Activated T-cell treated with anti-CD3 and anti-CD28 coated beads for 48 hours (primary cell): ENCODE data around the gene SLC25A21.

Source experiments
- DNase-seq: peaks from one replicate; pipeline ENCODE4 v3.0.0-alpha.2; 2020; ENCODE audit warnings: low read depth

SLC25A21 gene

GRCh38 chr14:36766974-36767373 lies 405.4 kb downstream of the SLC25A21 start:
- no peak for DNase-seq

DNA sequence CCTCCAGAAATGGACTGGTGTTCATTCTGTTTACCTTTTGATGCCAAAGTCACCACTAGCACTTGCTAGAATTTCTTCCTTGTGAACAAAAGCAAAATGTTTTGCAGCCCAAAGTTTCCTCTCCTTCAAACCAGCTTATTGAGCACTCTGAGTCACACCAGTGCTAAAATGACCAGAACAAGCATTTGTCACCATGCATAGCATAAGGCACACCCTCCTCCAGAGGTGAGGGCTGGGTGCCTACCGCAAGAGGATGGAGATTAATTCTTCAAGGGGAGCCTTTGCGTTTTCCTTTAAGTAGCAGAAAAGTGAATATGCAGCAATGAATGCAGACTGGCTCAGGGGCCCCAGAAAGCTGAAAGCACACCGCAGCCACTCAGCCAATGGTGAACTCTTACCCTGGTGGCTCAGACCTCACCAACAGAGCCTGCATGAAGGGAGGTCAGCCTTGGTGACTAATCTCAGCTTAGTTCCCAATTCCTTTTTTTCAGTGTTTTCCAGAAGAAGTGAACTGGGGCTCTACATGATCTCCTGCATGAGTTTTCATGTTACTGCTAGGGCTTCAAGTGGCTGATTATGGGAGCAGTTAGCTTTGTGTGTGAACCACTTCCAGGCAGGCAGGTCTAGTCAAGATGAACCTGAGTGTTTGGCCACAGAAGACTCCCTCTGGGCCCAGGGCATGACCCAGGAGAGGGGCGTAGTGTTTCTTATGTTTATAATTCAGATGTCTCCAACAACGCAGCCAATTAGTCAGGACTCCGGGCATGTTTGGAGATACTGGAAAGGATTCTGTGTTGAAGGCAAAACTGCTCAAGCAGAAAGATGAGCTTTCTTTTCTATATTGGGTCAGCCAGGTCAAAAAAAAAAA lies 414.4 kb downstream of the SLC25A21 start:
- DNase-seq, result no peak

DNA sequence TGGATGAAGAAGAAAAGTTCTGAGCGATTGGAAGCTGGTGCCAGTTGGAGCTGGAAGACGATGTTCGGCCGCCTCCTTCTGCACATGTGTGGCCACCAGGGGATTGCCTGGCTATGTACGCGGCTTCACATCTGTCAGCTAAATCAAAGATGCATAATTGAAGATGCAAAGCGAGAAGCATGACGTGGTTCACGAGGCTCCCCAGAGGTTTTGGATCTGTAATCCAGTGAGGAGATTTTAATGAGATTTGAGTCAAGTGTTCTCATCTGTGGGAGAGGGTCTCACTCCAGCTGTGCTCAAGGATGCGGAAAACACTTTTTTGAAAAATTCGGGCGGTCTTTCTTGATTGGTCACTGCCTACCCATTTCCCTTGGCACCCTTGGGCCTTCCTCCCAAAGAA lies 416.2 kb downstream of the SLC25A21 start:
- no peak for DNase-seq

- no peak for DNase-seq
Observed at GRCh38 chr14:36755756-36756155, 416.6 kb downstream of the SLC25A21 start.

DNA sequence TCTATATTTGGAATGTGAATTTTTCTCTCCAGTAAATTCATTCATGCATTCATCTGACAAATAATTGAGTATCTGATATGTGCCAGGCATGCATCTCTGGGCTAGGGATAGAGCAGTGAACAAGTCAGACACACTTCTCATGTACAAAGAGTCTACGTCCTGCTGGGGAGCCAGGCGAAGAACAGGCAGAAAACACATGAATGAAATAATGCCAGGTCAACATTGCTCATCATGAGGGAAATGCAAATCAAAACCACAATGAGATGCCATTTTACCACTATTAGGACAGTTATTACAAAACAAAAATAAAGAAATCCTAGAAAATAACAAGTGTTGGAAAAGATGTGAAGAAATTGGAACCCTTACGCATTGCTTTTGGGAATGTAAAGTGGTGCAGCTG lies 420.5 kb downstream of the SLC25A21 start:
- no peak for DNase-seq

DNA sequence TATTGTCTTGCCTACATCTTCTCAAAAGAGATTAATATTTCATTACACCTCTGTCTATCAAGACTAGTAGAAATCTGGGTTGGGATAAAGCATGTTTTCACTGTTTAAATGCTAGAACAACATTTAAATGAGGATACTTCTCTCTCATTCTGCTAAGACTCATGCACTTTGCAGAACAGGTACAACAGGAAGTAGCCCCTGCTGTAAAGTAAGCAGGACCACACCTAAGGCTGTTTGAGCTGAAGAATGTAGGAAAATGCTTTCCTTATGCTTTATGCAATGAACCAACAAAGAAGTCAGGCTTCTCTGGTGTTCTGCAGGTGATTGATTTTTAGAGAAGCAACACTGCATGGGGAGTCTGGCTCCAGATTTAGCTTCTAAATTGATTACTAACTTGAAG lies 421.3 kb downstream of the SLC25A21 start:
- no peak for DNase-seq

DNA sequence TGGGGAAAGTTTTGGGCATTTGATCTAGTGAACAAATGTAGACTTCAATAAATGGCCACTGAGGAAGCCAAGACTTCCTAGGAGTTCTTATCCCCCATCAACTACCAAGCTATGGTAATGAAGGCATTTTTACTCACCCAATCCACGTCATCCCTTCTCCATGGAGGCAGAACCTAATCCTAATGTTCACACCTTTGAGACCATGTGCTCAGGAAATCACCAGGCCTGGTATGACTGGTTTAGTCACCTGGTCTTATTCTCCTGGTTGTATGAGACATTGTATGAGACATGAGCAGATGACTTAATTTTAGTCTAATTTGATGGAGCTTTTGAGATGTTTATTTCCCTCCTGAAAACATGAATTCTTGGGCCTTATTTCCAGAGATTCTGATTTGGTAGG lies 422.2 kb downstream of the SLC25A21 start:
- no peak for DNase-seq

DNA sequence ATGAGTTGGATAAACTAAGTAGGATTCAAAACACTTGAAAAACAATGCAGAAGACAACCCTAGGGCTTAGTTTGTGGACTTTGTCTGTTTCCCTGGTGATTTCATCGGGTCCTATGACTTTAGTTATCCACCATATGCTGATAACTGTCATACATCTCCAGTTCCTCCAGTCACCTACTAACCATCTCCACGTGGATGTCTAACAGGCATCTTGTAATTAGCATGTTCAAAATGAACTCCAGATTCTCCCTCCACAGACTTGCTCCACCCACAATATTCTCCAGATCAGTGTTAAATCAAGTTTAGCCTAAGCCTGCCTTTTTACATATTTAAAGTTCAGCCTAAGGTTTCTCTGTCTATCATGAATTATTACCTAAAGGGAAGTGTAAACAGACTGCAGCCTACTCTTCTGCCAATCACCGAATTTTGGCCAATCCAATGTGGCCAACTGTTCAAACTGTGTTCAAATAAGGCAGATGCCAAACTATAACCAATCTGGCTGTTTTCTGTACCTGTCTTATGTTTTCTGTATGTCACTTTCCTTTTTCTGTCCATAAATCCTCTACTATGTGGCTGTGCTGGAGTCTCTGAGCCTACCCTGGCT lies 423.7 kb downstream of the SLC25A21 start:
- no peak for DNase-seq

GRCh38 chr14:36747411-36748184 lies 424.8 kb downstream of the SLC25A21 start:
- DNase-seq, result no peak

GRCh38 chr14:36746872-36747271 lies 425.5 kb downstream of the SLC25A21 start:
- DNase-seq, result no peak

DNA sequence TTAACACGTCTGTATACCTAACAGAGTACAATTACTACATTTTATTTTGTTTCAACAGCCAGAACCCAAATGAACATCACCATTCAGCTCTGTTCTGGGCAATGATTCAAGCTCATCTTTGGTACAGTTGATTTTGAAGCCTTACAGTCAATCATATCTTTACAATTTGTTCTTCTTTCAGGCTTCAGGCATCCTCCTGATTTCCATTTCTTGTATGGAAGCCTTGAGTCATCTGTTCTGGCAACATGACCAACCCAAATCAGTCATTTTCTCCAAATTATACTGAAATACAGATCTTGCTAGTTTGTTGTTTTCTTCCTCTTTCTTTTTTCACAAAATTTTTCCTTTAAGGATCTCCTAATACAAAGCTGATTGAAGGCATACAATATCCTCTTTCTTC lies 430.5 kb downstream of the SLC25A21 start:
- DNase-seq, result no peak

GRCh38 chr14:36738269-36738668 lies 434.1 kb downstream of the SLC25A21 start:
- no peak for DNase-seq

GRCh38 chr14:36726128-36726527 lies 446.3 kb downstream of the SLC25A21 start:
- no peak for DNase-seq

- no peak for DNase-seq
Observed at GRCh38 chr14:36724162-36724561, 448.2 kb downstream of the SLC25A21 start.

DNA sequence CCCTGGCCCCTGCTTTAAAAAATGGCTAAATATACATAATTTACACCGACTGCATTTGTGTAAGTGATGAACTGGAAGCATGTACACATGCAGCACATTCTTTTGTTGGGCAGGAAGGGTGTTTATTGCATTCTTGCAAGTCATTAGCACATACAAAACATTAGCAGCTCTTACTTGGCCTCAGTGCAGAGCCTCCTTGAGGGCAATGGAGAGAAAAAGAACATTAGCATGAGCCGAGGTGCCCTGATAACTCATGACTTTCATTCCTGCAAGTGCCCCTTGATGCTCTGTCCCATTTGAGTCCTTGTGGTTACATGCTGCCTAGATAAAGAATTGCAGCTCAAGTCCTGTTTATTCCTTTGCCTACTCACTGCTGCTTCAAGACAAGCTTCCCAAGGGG lies 448.9 kb downstream of the SLC25A21 start:
- DNase-seq, result no peak

GRCh38 chr14:36721877-36722276 lies 450.5 kb downstream of the SLC25A21 start:
- no peak for DNase-seq

GRCh38 chr14:36720657-36721056 lies 451.7 kb downstream of the SLC25A21 start:
- DNase-seq, result no peak

- no peak for DNase-seq
Observed at GRCh38 chr14:36719823-36720222, 452.6 kb downstream of the SLC25A21 start.

- no peak for DNase-seq
Observed at GRCh38 chr14:36718216-36718615, 454.2 kb downstream of the SLC25A21 start.

DNA sequence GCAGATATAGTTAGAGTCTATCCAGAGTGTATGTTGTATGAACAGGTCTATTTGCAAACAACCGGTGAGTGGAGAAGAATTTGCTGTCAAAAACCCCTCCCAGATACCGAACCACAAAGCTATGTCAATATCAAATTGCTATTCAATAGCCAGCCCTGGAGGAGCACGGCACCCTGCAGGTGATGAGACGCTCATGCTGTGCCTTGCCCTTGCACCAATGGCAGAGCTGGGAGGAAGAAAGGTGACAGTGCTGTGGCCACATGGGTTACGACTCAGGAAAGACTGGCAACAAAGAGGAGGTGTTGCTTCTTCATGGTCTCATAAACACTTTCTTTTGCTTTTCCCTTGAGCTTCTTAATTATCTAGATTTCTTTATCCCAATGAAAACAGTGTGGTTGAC lies 455.0 kb downstream of the SLC25A21 start:
- no peak for DNase-seq

GRCh38 chr14:36716614-36717184 lies 455.7 kb downstream of the SLC25A21 start:
- no peak for DNase-seq

DNA sequence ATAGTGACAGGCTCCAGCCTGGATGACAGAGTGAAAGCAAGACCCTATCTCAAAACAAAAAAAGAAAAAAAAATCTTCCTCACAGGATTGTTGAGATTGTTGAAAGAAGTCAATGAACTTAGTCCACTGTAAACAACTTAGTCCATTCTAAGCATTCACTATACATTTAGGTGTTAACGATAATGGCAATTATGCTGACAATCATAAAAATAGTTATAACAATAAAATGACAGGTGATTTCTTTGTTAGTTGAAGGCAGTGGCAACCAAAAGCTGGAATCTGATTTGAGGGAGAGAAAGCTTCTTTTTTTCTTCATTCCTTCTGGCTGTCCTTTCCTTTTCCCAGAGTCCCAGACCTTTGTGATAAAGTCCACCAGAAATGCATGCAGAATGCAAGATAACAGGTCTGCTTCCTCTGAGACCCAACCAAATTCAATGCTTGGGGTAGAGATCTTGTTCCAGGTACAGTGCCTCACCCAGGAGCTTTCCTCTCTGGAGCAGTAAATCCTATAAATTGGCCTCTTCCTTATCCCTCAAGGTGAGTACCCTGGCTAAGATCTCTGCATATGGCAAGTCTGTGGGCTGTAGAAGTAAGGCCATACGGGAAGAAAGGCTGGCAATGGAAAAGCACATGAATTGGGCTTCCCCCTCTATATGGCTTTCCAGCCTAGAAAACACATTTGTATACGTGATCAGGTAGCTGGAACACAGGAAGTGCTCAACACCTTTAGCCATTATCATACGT lies 458.3 kb downstream of the SLC25A21 start:
- no peak for DNase-seq
